ENCODE data around the gene MACROD2.
"Not testable (repeated sequence)": the region's sequence is repeated elsewhere in the genome, so short reads cannot be mapped to it uniquely, and the experiment has no call there.

Gene MACROD2

GRCh38 chr20:15346657-15347280 is 1351.5 kb downstream of the MACROD2 start:
- in situ Hi-C loops (cut with MboI; ENCODE audit: low sequenced_read_pairs), result no loop called here

- in situ Hi-C loops (cut with MboI; ENCODE audit: low sequenced_read_pairs), result no loop called here
Observed at GRCh38 chr20:15359056-15359455, 1363.7 kb downstream of the MACROD2 start.

DNA sequence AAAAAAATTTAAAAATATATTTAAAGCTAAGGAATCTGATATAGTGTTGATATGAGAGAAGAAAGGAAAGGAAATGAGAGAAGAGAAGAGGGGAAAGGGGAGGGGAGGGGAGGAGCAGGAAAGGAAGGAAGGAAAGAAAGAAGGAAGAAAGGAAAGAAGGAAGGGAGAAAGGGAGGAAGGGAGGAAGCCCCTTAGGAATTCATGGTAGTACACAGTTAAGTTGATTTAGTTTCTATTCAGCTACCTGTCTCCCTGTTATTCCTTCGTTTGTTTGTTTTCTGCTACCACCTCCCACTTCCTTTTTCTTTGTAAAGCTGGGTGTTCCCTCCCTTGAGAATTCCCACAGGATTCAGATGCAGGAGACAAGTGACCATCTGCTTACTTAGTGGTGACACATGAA is 1367.5 kb downstream of the MACROD2 start:
- in situ Hi-C loops (cut with MboI; ENCODE audit: low sequenced_read_pairs), result no loop called here

DNA sequence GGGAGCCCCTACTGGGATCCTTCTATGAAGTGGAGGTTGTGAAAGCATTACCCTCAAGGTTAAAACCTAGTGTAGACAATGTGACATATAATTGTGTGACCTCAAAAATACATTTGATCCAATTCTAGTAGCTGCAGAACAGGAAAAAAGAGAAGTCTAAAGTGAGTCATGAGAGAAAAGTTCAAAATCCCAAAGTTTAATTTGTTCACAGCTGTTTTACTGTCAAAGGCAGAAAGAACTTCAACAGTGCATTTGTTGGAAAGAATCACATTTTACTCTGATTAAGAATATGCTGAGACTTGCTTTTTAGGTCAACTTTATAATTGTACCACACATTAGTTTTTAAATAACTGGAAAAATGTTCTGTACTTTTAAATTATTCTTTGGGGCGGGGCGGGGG is 1369.5 kb downstream of the MACROD2 start:
- in situ Hi-C loops (cut with MboI; ENCODE audit: low sequenced_read_pairs), result no loop called here

- in situ Hi-C loops (cut with MboI; ENCODE audit: low sequenced_read_pairs), result no loop called here
Observed at GRCh38 chr20:15370370-15370769, 1375.1 kb downstream of the MACROD2 start.

GRCh38 chr20:15374682-15375081 is 1379.4 kb downstream of the MACROD2 start:
- in situ Hi-C loops (cut with MboI; ENCODE audit: low sequenced_read_pairs), result no loop called here

DNA sequence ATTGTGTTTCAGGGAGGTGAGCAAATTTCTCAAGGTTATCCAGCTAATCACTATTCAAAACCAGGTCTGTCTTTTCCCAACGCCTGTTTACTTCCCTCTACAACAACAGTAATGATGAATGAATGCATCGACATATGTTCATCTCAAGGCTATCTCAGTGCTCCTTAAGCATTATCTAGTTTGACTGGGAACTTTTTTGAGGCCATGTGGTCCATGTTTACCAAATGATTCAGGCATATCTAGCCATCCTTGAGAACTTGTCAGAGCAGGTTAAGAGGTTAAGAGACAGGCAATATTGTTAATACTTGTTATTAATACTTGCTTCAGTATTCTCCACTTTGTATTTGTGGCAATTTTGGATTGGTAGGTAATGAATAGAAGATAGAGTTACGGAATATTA is 1380.5 kb downstream of the MACROD2 start:
- in situ Hi-C loops (cut with MboI; ENCODE audit: low sequenced_read_pairs), result no loop called here

- in situ Hi-C loops (cut with MboI; ENCODE audit: low sequenced_read_pairs), result not testable (repeated sequence)
Observed at GRCh38 chr20:15377603-15378002, 1382.3 kb downstream of the MACROD2 start.

GRCh38 chr20:15378151-15378550 is 1382.8 kb downstream of the MACROD2 start:
- in situ Hi-C loops (cut with MboI; ENCODE audit: low sequenced_read_pairs), result no loop called here

GRCh38 chr20:15379681-15380296 is 1384.5 kb downstream of the MACROD2 start:
- in situ Hi-C loops (cut with MboI; ENCODE audit: low sequenced_read_pairs), result no loop called here

GRCh38 chr20:15380770-15381169 is 1385.5 kb downstream of the MACROD2 start:
- in situ Hi-C loops (cut with MboI; ENCODE audit: low sequenced_read_pairs), result no loop called here

DNA sequence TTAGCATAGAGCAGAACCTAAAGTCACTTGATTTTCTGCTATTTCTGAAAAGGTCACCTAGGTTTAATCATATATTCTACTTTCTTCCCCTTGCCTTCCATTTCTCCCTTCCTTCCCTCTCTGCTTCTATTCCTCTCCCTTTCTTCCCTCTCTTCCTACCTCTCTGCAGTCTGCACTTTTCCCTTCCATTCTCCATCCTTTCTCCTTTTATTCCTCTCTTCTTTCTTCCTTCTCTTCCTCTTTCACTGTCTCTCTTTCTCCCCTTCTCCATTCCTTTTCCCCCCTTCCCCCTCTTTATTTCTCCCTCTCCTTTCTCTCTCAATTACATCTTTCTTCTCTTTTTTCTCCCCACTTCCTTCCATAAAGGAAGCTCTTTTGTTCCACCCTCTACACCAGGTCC is 1391.9 kb downstream of the MACROD2 start:
- in situ Hi-C loops (cut with MboI; ENCODE audit: low sequenced_read_pairs), result no loop called here

DNA sequence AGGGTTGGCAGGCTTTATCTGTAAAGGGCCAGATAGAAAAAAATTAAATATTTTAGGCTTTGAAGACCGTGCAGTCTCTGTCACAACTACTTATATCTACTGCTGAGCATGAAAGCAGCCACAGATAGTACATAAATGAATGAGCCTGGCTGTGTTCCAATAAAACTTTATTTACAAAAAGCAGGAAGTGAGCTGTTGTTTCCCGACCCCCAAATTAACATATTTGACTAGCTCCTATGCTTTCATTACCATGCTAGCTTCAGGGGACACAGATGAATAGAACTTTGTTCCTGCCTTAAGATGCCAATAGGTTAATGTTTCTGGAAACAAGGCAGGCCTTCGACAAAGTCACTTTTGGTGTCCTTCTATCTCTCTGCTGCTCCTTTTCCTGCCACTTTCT is 1400.1 kb downstream of the MACROD2 start:
- in situ Hi-C loops (cut with MboI; ENCODE audit: low sequenced_read_pairs), result no loop called here

- in situ Hi-C loops (cut with MboI; ENCODE audit: low sequenced_read_pairs), result no loop called here
Observed at GRCh38 chr20:15396026-15396425, 1400.7 kb downstream of the MACROD2 start.

- in situ Hi-C loops (cut with MboI; ENCODE audit: low sequenced_read_pairs), result no loop called here
Observed at GRCh38 chr20:15396900-15397299, 1401.6 kb downstream of the MACROD2 start.

DNA sequence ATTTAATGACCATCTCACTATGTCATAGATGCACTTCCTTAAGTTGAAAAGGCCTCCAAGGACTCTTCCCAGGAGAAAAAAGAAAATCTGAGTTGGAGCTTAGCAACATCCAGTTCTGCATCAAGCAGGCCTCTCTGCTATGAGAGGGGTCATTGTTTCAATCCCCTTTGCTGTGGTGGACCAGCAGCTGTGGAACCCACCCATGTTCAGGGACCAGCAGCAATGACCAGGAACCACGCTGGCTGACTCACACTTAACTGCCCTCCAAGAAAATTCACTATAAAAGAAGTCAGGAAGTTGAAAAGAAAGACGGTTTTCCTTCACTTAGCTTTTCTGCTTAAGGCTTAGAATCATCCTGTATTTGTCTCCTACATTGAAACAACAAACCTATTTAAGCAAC is 1404.5 kb downstream of the MACROD2 start:
- in situ Hi-C loops (cut with MboI; ENCODE audit: low sequenced_read_pairs), result no loop called here

GRCh38 chr20:15406072-15406471 is 1410.8 kb downstream of the MACROD2 start:
- in situ Hi-C loops (cut with MboI; ENCODE audit: low sequenced_read_pairs), result no loop called here

DNA sequence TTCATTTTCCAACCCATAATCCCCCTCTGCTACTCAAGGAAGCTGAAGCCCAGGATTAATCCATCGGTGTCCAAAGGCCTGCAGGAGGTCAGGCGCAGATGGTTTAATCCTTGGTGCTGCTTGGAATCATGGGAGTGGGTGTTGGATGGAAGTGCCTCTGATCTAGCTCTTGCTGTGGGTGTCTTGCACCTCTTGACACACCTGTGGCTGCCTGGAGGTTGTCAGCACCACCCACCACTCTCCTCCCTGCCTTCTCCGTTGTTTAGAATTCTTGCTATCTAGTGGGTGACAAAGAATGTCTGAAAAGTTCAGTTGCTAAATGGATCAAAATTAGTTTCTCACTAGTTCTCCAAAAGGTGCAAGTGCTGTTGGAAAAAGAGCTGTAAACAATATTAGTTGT is 1416.5 kb downstream of the MACROD2 start:
- in situ Hi-C loops (cut with MboI; ENCODE audit: low sequenced_read_pairs), result no loop called here

GRCh38 chr20:15415908-15416307 is 1420.6 kb downstream of the MACROD2 start:
- in situ Hi-C loops (cut with MboI; ENCODE audit: low sequenced_read_pairs), result no loop called here

GRCh38 chr20:15419856-15420255 is 1424.5 kb downstream of the MACROD2 start:
- in situ Hi-C loops (cut with MboI; ENCODE audit: low sequenced_read_pairs), result no loop called here

- in situ Hi-C loops (cut with MboI; ENCODE audit: low sequenced_read_pairs), result no loop called here
Observed at GRCh38 chr20:15422966-15423365, 1427.7 kb downstream of the MACROD2 start.

DNA sequence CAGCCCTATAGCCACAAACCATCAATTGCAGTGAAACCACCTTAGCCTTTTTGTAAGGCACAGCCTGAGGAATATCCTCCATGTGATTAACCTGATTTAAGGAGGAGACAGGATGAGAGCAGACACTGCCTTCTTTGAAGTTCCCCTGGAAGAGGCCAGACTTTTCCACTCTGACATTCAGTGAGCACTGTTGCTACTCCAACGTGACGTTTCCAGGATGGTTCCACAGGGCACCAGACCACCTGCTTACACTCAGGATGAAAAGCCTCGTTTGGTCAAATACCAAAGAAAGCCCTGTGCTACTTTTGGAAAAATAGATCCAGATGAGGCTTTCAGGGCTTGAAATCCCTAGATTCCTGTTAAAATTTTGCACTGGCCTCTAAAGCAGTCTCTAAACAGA is 1444.2 kb downstream of the MACROD2 start:
- in situ Hi-C loops (cut with MboI; ENCODE audit: low sequenced_read_pairs), result no loop called here

Measured in HL-60/S4 (cell line).